ENCODE data around the gene OR10D3. TPM values are rescaled to one million over a fixed set of nuclear protein-coding genes. Genes with fewer than 3 reads are reported as not detected.

Gene OR10D3
- total RNA-seq, 1 experiment from 2014 or later: not detected

- intact Hi-C loops (cut with micrococcal nuclease): no loop called here
- RAD21 ChIA-PET (ENCODE audit: low non-redundant PET in 1 of 2, low total read pairs in 2 of 2, uncharacterized antibody in 2 of 2, unreplicated experiment in 2 of 2): no interaction called here
- H3K79me2 ChIP-seq (ENCODE audit: insufficient read depth, low read length): no peaks in the 10 kb centered on the region
- H3K4me2 ChIP-seq (ENCODE audit: low read length): no peak overlapping the region
- H3K9me2 ChIP-seq (ENCODE audit: insufficient read depth): no peaks in the 10 kb centered on the region
- TF ChIP-seq ZNF274 (IDR thresholded peaks at IDR 0.05; ENCODE audit: low read depth, low read length) (no peak), CTCF (IDR thresholded peaks at IDR 0.05 in 2 of 3, conservative IDR thresholded peaks at IDR 0.05 in 1 of 3; ENCODE audit: borderline replicate concordance in 1 of 3, insufficient read depth in 1 of 3, low read depth in 2 of 3, low read length in 2 of 3) (no peak), MAX (IDR thresholded peaks at IDR 0.05) (no peak), SP1 (IDR thresholded peaks at IDR 0.05; ENCODE audit: low read depth) (no peak), CBX3 (IDR thresholded peaks at IDR 0.05; ENCODE audit: low read depth) (no peak), POLR2A (IDR thresholded peaks at IDR 0.05; ENCODE audit: borderline replicate concordance, extremely low read depth, insufficient read depth, insufficient read length) (no peak), YY1 (IDR thresholded peaks at IDR 0.05; ENCODE audit: extremely low read depth, insufficient replicate concordance, low read depth, low read length) (no peak), EGR1 (IDR thresholded peaks at IDR 0.05; ENCODE audit: low read depth) (no peak), EZH2phosphoT487 (IDR thresholded peaks at IDR 0.05; ENCODE audit: borderline replicate concordance) (no peak), ZFX (IDR thresholded peaks at IDR 0.05) (no peak), CEBPB (IDR thresholded peaks at IDR 0.05; ENCODE audit: low read depth) (no peak), EZH2 (IDR thresholded peaks at IDR 0.05) (no peak), POLR2AphosphoS5 (IDR thresholded peaks at IDR 0.05; ENCODE audit: low read depth, low read length) (no peak), JUND (IDR thresholded peaks at IDR 0.05) (no peak), FOSL1 (IDR thresholded peaks at IDR 0.05; ENCODE audit: low read depth) (no peak), SIN3A (IDR thresholded peaks at IDR 0.05; ENCODE audit: low read depth) (no peak)
- ATAC-seq (no peak), DNase-seq (ENCODE audit: low read depth, low spot score) (no peak)
- no peak overlapping the region for H2AFZ ChIP-seq (ENCODE audit: low read depth, low read length, poor library complexity, severe bottlenecking)
- H3K9ac ChIP-seq (ENCODE audit: low read length): no peak overlapping the region
- POLR2A ChIA-PET: no interaction called here
- no peaks in the 10 kb centered on the region for H4K20me1 ChIP-seq (ENCODE audit: insufficient read depth)
- CTCF ChIA-PET: no interaction called here
- H3K27me3 ChIP-seq (ENCODE audit: insufficient read depth, low read length): no peaks in the 10 kb centered on the region
- BruUV-seq (replicated peaks): no TSS peak
- H3K36me3 ChIP-seq (ENCODE audit: control insufficient read depth in 1 of 2, insufficient read depth in 2 of 2, low read length in 2 of 2): no peaks in the 10 kb centered on the region
- H3K4me3 ChIP-seq (replicated peaks in 1 of 2; ENCODE audit: low read depth in 1 of 2, low read length in 2 of 2): no peak overlapping the region
- H3K27ac ChIP-seq (ENCODE audit: low read depth, low read length): no peak overlapping the region
- H3K4me1 ChIP-seq (ENCODE audit: control insufficient read depth in 1 of 2, insufficient read depth in 2 of 2, low read length in 2 of 2): no peaks in the 10 kb centered on the region
- H3K9me3 ChIP-seq (ENCODE audit: control insufficient read depth in 1 of 2, insufficient read depth in 1 of 2, low read depth in 1 of 2, low read length in 2 of 2): no peaks in the 10 kb centered on the region
These were observed 12.2 kb upstream of the OR10D3 start for GRCh38 chr11:124170801-124171586.
